A375 (cell line): ENCODE data around the gene NEU2. TPM values are rescaled to one million over a fixed set of nuclear protein-coding genes. Genes with fewer than 3 reads are reported as not detected.

ENCODE experiments used
- total RNA-seq: library from RNA; depleted of rRNA; stranded (reverse); fragments of >200 nt; shearing (Covaris generic); gene quantifications from 2 replicates; pipeline ENCODE4 v1.2.3, GENCODE V29; 2014; rRNA removed

Gene NEU2
- total RNA-seq = not detected in 2 replicates

DNA sequence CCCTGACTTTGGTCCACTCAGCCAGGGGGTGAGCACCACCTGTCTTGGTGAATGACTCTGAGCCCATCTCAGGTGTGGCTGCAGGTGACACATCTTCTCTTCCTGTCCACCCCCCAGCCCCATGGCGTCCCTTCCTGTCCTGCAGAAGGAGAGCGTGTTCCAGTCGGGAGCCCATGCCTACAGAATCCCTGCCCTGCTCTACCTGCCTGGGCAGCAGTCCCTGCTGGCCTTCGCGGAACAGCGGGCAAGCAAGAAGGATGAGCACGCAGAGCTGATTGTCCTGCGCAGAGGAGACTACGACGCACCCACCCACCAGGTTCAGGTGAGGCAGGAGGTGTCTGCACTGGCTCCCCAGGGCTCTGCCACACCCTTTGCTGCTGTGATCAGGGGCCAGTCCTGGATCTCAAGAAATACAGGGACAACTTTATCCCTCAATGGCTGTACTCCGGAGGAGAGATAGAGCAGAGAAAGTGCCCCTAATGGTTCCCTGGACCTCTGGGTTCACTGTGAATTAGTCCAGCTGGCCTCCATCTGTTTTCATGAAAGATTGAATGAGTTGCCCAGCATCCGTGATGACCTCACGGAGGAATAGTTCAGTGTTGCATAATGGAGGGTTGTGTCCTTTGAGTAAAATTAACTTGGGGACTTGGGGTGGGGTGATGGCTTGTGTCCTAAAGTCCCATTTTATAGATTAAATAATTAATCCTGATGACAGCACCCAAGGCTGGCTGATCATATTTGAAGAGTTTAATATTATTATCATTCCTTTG lies at the start of gene NEU2:
Gene NEU2 (plus strand): TSS at position 122 of the 770 bp plus-strand sequence. CDS start 0 bp downstream, at position 122.

DNA sequence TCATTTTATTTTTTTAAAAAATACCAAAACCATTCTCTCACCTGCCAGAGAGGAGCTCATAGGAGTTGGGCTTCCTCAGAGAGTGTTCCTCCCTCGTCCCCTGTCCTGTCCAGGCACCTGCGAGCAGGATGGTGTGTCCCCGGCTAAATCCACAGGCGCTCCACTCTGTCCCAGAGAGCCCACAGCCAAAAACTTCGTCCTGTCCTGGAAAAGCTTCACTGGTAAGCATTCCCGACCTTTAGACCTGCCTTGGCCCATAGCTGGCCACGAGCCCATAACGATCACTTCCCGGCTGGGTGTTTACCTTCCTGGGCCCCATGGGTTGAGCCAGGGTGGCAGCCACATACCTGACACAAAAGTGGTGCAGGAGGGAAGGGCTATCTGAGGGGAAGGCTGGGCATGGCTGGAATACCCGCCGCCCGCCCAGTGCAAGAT lies 19.4 kb upstream of the NEU2 start, which contains the start of gene NGEF:
Gene NGEF (minus strand): TSS at position 230 of the 435 bp plus-strand sequence. CDS start 38,366 bp downstream, outside the sequence.

DNA sequence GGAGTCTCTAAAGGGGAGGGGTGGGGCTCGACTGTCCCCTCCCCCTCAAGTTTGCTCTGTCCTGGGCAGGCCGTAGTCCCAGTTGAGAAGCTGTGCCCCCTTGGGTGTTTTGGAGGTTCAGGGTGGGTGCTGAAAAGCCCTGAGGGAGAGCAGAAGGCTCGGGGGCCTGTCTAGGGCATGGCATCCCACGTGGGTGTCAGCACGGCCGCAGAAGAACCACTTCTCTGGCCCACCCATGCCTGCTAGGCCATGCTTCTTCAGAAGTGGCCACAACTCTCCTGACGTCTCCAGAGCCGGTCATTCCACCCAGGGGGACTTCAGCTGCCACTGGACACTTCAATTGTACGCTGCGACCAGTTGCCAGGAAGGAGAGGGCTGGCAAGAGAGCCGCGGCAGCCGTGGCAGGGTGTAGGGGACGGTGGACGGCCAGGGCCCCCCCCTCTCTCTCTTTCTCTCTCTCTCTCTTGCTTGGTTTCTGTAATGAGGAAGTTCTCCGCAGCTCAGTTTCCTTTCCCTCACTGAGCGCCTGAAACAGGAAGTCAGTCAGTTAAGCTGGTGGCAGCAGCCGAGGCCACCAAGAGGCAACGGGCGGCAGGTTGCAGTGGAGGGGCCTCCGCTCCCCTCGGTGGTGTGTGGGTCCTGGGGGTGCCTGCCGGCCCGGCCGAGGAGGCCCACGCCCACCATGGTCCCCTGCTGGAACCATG lies 27.5 kb downstream of the NEU2 start, which contains the start of gene INPP5D:
Gene INPP5D (plus strand): TSS at position 546 of the 704 bp plus-strand sequence. CDS start 137 bp downstream, at position 683.

Other genes with a start within 250 kb of the NEU2 start
- gene SNORC, start 162.4 kb upstream of the NEU2 start, total RNA-seq = 1.1 TPM in 2 replicates
- 4.6 and 7.5 TPM in 2 replicates for gene NGEF, start 19.4 kb upstream of the NEU2 start, total RNA-seq
- 0.37 and 0.72 TPM in 2 replicates for gene INPP5D, start 27.7 kb downstream of the NEU2 start, total RNA-seq
- gene ATG16L1, start 219.0 kb downstream of the NEU2 start, total RNA-seq = 35.0 and 40.0 TPM in 2 replicates